Stimulated activated CD8-positive, alpha-beta memory T cell treated with anti-CD3 and anti-CD28 coated beads, Interleukin-4, amount 100 ng/mL, for 4 hours (primary cell): Measurements from ENCODE around the gene SIRPA.

Source experiments
- DNase-seq, 2 donors: peaks; one replicate each; pipeline ENCODE4 v3.0.0-alpha.2; 2020; ENCODE audit warnings: low read depth in 2 of 2, low spot score in 1 of 2

SIRPA gene

GRCh38 chr20:1894951-1895673 is at the start of gene SIRPA:
TSS of gene SIRPA (plus strand) at chr20:1895407. CDS start at chr20:1895448, 41 bp downstream.
- DNase-seq, result no peak

GRCh38 chr20:1845701-1846100 is 49.5 kb upstream of the SIRPA start:
- DNase-seq, result no peak

- no peak for DNase-seq
Measured at GRCh38 chr20:1846341-1846740, 48.9 kb upstream of the SIRPA start.

GRCh38 chr20:1846876-1847275 is 48.3 kb upstream of the SIRPA start:
- no peak for DNase-seq

- no peak for DNase-seq
Measured at GRCh38 chr20:1847780-1848179, 47.4 kb upstream of the SIRPA start.

GRCh38 chr20:1848373-1848772 is 46.8 kb upstream of the SIRPA start:
- DNase-seq, result no peak

- DNase-seq, result no peak
Measured at GRCh38 chr20:1851396-1851795, 43.8 kb upstream of the SIRPA start.

- no peak for DNase-seq
Measured at GRCh38 chr20:1853473-1853872, 41.7 kb upstream of the SIRPA start.

GRCh38 chr20:1854246-1854645 is 41.0 kb upstream of the SIRPA start:
- DNase-seq, result no peak

- DNase-seq, result no peak
Measured at GRCh38 chr20:1855109-1855508, 40.1 kb upstream of the SIRPA start.

GRCh38 chr20:1855690-1856089 is 39.5 kb upstream of the SIRPA start:
- DNase-seq, result no peak

- no peak for DNase-seq
Measured at GRCh38 chr20:1856424-1856823, 38.8 kb upstream of the SIRPA start.

- DNase-seq, result no peak
Measured at GRCh38 chr20:1857466-1857865, 37.7 kb upstream of the SIRPA start.

- DNase-seq, result no peak
Measured at GRCh38 chr20:1858871-1859270, 36.3 kb upstream of the SIRPA start.

- DNase-seq, result no peak
Measured at GRCh38 chr20:1860446-1860845, 34.8 kb upstream of the SIRPA start.

- DNase-seq, result no peak
Measured at GRCh38 chr20:1861347-1861976, 33.7 kb upstream of the SIRPA start.

GRCh38 chr20:1861996-1862662 is 33.1 kb upstream of the SIRPA start:
- DNase-seq, result no peak

- DNase-seq, result no peak
Measured at GRCh38 chr20:1862663-1863053, 32.5 kb upstream of the SIRPA start.

- no peak for DNase-seq
Measured at GRCh38 chr20:1863296-1863695, 31.9 kb upstream of the SIRPA start.

GRCh38 chr20:1866834-1867233 is 28.4 kb upstream of the SIRPA start:
- DNase-seq, result no peak

- DNase-seq, result no peak
Measured at GRCh38 chr20:1867495-1868260, 27.5 kb upstream of the SIRPA start.

GRCh38 chr20:1868856-1869255 is 26.4 kb upstream of the SIRPA start:
- no peak for DNase-seq
